ENCODE data around the gene ADGRE2.
"Not testable (repeated sequence)": the region's sequence is repeated elsewhere in the genome, so short reads cannot be mapped to it uniquely, and the experiment has no call there.

DNA sequence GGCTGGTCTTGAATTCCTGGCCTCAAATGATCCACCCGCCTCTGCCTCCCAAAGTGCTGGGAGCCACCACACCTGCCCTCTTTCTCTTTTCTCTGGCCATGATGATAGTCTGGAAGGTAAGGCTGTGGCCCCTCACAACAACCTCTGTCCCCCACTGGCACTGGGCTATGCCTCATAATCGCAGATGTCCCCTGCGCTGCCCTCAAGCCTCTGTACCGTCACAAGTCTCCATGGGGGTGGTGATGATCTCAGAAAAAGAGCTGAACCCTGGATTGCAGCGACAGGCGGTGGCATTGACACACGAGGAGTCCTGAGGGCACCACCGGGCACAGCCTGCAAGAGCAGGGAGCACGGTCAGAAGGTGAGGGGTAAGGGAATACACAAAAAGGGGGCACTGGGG is 4.6 kb downstream of the ADGRE2 start:
- TF ChIP-seq, protein P1, sequence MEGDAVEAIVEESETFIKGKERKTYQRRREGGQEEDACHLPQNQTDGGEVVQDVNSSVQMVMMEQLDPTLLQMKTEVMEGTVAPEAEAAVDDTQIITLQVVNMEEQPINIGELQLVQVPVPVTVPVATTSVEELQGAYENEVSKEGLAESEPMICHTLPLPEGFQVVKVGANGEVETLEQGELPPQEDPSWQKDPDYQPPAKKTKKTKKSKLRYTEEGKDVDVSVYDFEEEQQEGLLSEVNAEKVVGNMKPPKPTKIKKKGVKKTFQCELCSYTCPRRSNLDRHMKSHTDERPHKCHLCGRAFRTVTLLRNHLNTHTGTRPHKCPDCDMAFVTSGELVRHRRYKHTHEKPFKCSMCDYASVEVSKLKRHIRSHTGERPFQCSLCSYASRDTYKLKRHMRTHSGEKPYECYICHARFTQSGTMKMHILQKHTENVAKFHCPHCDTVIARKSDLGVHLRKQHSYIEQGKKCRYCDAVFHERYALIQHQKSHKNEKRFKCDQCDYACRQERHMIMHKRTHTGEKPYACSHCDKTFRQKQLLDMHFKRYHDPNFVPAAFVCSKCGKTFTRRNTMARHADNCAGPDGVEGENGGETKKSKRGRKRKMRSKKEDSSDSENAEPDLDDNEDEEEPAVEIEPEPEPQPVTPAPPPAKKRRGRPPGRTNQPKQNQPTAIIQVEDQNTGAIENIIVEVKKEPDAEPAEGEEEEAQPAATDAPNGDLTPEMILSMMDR (conservative IDR thresholded peaks at IDR 0.05) = not testable (repeated sequence)
- TF ChIP-seq EZH2 (IDR thresholded peaks at IDR 0.05; ENCODE audit: low read depth) = not testable (repeated sequence)
